HepG2 (cell line): ENCODE results near the gene SLC12A1. TPM values are rescaled to one million over a fixed set of nuclear protein-coding genes. Genes with fewer than 3 reads are reported as not detected.

Experiments used
- BORCS8-MEF2B ChIP-seq: sonication (generic); formaldehyde crosslinking; IDR thresholded peaks from 2 replicates; pipeline ENCODE4 v1.8.0; 2022; ENCODE audit warnings: mild to moderate bottlenecking, missing genetic modification reagents
- HMG20B ChIP-seq: conservative IDR thresholded peaks from 2 replicates; pipeline ENCODE4 v1.6.1; 2016; ENCODE audit warnings: missing genetic modification reagents, missing compliant biosample characterization
- HOXA5 ChIP-seq: sonication (generic); formaldehyde crosslinking; IDR thresholded peaks from 2 replicates; pipeline ENCODE4 v1.4.0; 2020; ENCODE audit warnings: missing genetic modification reagents
- KLF11 ChIP-seq: IDR thresholded peaks from 2 replicates; pipeline ENCODE4 v1.6.1; 2016; ENCODE audit warnings: missing compliant biosample characterization
- MED1 ChIP-seq: sonication (generic); formaldehyde crosslinking; IDR thresholded peaks from 2 replicates; pipeline ENCODE4 v1.4.0; 2020; ENCODE audit warnings: missing genetic modification reagents
- RARA ChIP-seq: IDR thresholded peaks from 2 replicates; pipeline ENCODE4 v1.6.1; 2016; ENCODE audit warnings: missing genetic modification reagents, missing compliant biosample characterization
- TGIF2 ChIP-seq: IDR thresholded peaks from 2 replicates; pipeline ENCODE4 v1.6.1; 2016; ENCODE audit warnings: control low read depth, missing compliant biosample characterization
- TSC22D2 ChIP-seq: sonication (generic); formaldehyde crosslinking; IDR thresholded peaks from 2 replicates; pipeline ENCODE4 v1.5.1; 2020; ENCODE audit warnings: missing genetic modification reagents, mild to moderate bottlenecking, borderline replicate concordance
- ZBTB44 ChIP-seq: sonication (generic); formaldehyde crosslinking; IDR thresholded peaks from 2 replicates; pipeline ENCODE4 v1.4.0; 2020; ENCODE audit warnings: missing genetic modification reagents
- ZFP36 ChIP-seq: fragments of 150-350 bp; IDR thresholded peaks from 2 replicates; pipeline ENCODE4 v1.6.1; 2018; ENCODE audit warnings: borderline replicate concordance, low read length, low read depth; ENCODE audit not compliant: partially characterized antibody
- ZNF30 ChIP-seq: sonication (generic); formaldehyde crosslinking; IDR thresholded peaks from 2 replicates; pipeline ENCODE4 v1.5.0; 2020; ENCODE audit warnings: mild to moderate bottlenecking, missing genetic modification reagents
- ZNF607 ChIP-seq: sonication (generic); formaldehyde crosslinking; IDR thresholded peaks from 2 replicates; pipeline ENCODE4 v1.5.1; 2020; ENCODE audit warnings: missing genetic modification reagents, mild to moderate bottlenecking, borderline replicate concordance
- ZNF781 ChIP-seq: sonication (generic); formaldehyde crosslinking; IDR thresholded peaks from 2 replicates; pipeline ENCODE4 v1.5.1; 2020; ENCODE audit warnings: borderline replicate concordance, mild to moderate bottlenecking, missing genetic modification reagents; ENCODE audit errors: not compliant biosample characterization
- ZNF792 ChIP-seq: IDR thresholded peaks from 2 replicates; pipeline ENCODE4 v1.6.1; 2016
- ZNF800 ChIP-seq: sonication (generic); formaldehyde crosslinking; IDR thresholded peaks from 2 replicates; pipeline ENCODE4 v1.4.0; 2020; ENCODE audit warnings: missing genetic modification reagents
- ZSCAN9 ChIP-seq: IDR thresholded peaks from 2 replicates; pipeline ENCODE4 v1.6.1; 2016; ENCODE audit warnings: borderline replicate concordance
- polyA plus RNA-seq, 8 experiments: library from polyadenylated mRNA; depleted of rRNA in 3 of 8; stranded (reverse) in 7 of 8; unstranded in 1 of 8; fragments of >200 nt; fragmentation: Illumina TruSeq in 4 of 8; extraction: Trizol in 4 of 8; gene quantifications; 2 replicates each; pipeline versions ENCODE4 v1.2.1 to v1.2.3, GENCODE V29; 2011 to 2016; ENCODE audit warnings: low read depth in 4 of 8, missing spikeins in 1 of 8, mixed read lengths in 1 of 8; ENCODE audit not compliant: insufficient read depth in 1 of 8
- total RNA-seq, 5 experiments: library from RNA; depleted of rRNA; stranded (reverse); fragments of >200 nt; fragmentation: Illumina TruSeq; extraction: Trizol; gene quantifications; 2 replicates each; pipeline ENCODE4 v1.2.3, GENCODE V29; 2016; ENCODE audit warnings: low read depth in 1 of 5
- TF ChIP-seq, protein P1 (sequence below), 2 experiments: fragments of 450-650 bp in 1 of 2; sonication (generic) in 1 of 2; formaldehyde crosslinking in 1 of 2; IDR thresholded peaks; 2 replicates each; pipeline versions ENCODE4 v1.6.1 to v1.8.0; 2016 to 2022; ENCODE audit warnings: antibody characterized with exemption in 1 of 2, mild to moderate bottlenecking in 1 of 2, missing genetic modification reagents in 1 of 2

SLC12A1 gene
- total and polyA plus RNA-seq, 2 of the 13 experiments (the other 11 are each of a cell fraction or from before 2014, with no cell fraction given): not detected

GRCh38 chr15:48190932-48191573, 15.0 kb upstream of the SLC12A1 start (continued):
- TF ChIP-seq KLF11 (CRISPR knock-in tag) (peak; percentile 83; the same call in 1 of the 2 replicates), ZFP36 (no peak), ZNF800 (peak; percentile 32; the same call in 1 of the 2 replicates), TSC22D2 (CRISPR knock-in tag) (peak; percentile 81; the same call in 1 of the 2 replicates), TGIF2 (peak; percentile 83), RARA (CRISPR knock-in tag) (peak; percentile 31; the same call in 1 of the 2 replicates), ZNF792 (CRISPR knock-in tag) (0 out of 2 replicates have a peak, but pooled peaks have one; percentile 61), MED1 (CRISPR knock-in tag) (peak; percentile 35; the same call in 1 of the 2 replicates), ZSCAN9 (CRISPR knock-in tag) (peak; percentile 96), ZNF781 (CRISPR knock-in tag) (peak; percentile 69), ZBTB44 (CRISPR knock-in tag) (peak; percentile 83; the same call in 1 of the 2 replicates), ZNF607 (CRISPR knock-in tag) (peak; percentile 65; the same call in 1 of the 2 replicates), HMG20B (CRISPR knock-in tag) (0 out of 2 replicates have a peak, but pooled peaks have one; percentile 30), ZNF30 (CRISPR knock-in tag) (no peak), HOXA5 (CRISPR knock-in tag) (peak; percentile 75), BORCS8-MEF2B (0 out of 2 replicates have a peak, but pooled peaks have one; percentile 48)
- TF ChIP-seq, protein P1, sequence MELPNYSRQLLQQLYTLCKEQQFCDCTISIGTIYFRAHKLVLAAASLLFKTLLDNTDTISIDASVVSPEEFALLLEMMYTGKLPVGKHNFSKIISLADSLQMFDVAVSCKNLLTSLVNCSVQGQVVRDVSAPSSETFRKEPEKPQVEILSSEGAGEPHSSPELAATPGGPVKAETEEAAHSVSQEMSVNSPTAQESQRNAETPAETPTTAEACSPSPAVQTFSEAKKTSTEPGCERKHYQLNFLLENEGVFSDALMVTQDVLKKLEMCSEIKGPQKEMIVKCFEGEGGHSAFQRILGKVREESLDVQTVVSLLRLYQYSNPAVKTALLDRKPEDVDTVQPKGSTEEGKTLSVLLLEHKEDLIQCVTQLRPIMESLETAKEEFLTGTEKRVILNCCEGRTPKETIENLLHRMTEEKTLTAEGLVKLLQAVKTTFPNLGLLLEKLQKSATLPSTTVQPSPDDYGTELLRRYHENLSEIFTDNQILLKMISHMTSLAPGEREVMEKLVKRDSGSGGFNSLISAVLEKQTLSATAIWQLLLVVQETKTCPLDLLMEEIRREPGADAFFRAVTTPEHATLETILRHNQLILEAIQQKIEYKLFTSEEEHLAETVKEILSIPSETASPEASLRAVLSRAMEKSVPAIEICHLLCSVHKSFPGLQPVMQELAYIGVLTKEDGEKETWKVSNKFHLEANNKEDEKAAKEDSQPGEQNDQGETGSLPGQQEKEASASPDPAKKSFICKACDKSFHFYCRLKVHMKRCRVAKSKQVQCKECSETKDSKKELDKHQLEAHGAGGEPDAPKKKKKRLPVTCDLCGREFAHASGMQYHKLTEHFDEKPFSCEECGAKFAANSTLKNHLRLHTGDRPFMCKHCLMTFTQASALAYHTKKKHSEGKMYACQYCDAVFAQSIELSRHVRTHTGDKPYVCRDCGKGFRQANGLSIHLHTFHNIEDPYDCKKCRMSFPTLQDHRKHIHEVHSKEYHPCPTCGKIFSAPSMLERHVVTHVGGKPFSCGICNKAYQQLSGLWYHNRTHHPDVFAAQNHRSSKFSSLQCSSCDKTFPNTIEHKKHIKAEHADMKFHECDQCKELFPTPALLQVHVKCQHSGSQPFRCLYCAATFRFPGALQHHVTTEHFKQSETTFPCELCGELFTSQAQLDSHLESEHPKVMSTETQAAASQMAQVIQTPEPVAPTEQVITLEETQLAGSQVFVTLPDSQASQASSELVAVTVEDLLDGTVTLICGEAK (IDR thresholded peaks at IDR 0.05): no peak
- TF ChIP-seq, protein P1 (CRISPR knock-in tag; IDR thresholded peaks at IDR 0.05): peak; percentile 24; the same call in 1 of the 2 replicates
